Sigmoid colon (tissue), 7 donors: Measurements from ENCODE around the gene JMJD7. TPM values are rescaled to one million over a fixed set of nuclear protein-coding genes. Genes with fewer than 3 reads are reported as not detected.

Source experiments
- DNase-seq: peaks from one replicate; pipeline ENCODE4 v3.0.0-alpha.2; 2019
- H3K27ac ChIP-seq, 4 donors: fragments of 200-600 bp; sonication (generic); one replicate each; pipeline ENCODE4 v1.5.1; 2016 to 2019; ENCODE audit warnings: mild to moderate bottlenecking in 1 of 4
- H3K27me3 ChIP-seq, 3 donors: fragments of 200-600 bp; sonication (generic); one replicate each; pipeline ENCODE4 v1.5.1; 2019; ENCODE audit warnings: mild to moderate bottlenecking in 1 of 3
- H3K36me3 ChIP-seq, 4 donors: fragments of 200-600 bp; sonication (generic); one replicate each; pipeline ENCODE4 v1.5.1; 2016 to 2019
- H3K4me1 ChIP-seq, 4 donors: fragments of 200-600 bp; sonication (generic); one replicate each; pipeline ENCODE4 v1.5.1; 2017 to 2019
- H3K4me3 ChIP-seq, 4 donors: fragments of 200-600 bp; sonication (generic); one replicate each; pipeline ENCODE4 v1.5.1; 2017 to 2019; ENCODE audit warnings: mild to moderate bottlenecking in 2 of 4, moderate library complexity in 1 of 4
- H3K9me3 ChIP-seq, 4 donors: fragments of 200-600 bp in 3 of 4; sonication (generic) in 3 of 4; one replicate each; pipeline versions ENCODE4 v1.5.1 to v1.6.1; 2013 to 2019
- EP300 ChIP-seq, 4 donors: sonication (generic); formaldehyde crosslinking; IDR thresholded peaks; one replicate each; pipeline ENCODE4 v1.6.1; 2017; ENCODE audit warnings: antibody characterized with exemption in 4 of 4
- POLR2A ChIP-seq, 2 donors: fragments of 450-650 bp; IDR thresholded peaks; one replicate each; pipeline ENCODE4 v1.6.1; 2016; ENCODE audit warnings: antibody characterized with exemption in 2 of 2, mild to moderate bottlenecking in 2 of 2, moderate library complexity in 2 of 2
- POLR2AphosphoS5 ChIP-seq, 4 donors: sonication (generic); formaldehyde crosslinking; IDR thresholded peaks; one replicate each; pipeline ENCODE4 v1.6.1; 2017; ENCODE audit warnings: antibody characterized with exemption in 4 of 4
- WGBS, 2 donors: extraction: QIAGEN DNeasy Blood & Tissue Kit; methylation state at CpG; one replicate each; pipeline ENCODE4 v1.1.7; 2013; 5-methylcytosine and 5-hydroxymethylcytosine counted together
- intact Hi-C: fragments of 100-400 bp; cut with DNase I; formaldehyde crosslinking; loops from one replicate; pipeline ENCODE4 v1.15.1; 2023
- polyA plus RNA-seq, 3 donors: library from polyadenylated mRNA; stranded (reverse); fragments of 200-250 nt; gene quantifications; one replicate each; pipeline ENCODE4 v1.2.3, GENCODE V29; 2013
- total RNA-seq, 4 donors: library from RNA; depleted of rRNA; stranded (reverse); fragments of >200 nt; gene quantifications; one replicate each; pipeline ENCODE4 v1.1.0, GENCODE V29; 2016
- TF ChIP-seq, protein P1 (sequence below), 4 experiments: fragments of 450-650 bp in 3 of 4; fragments of 200-600 bp in 1 of 4; IDR thresholded peaks; one replicate each; pipeline ENCODE4 v1.5.1; 2016 to 2019; ENCODE audit warnings: antibody characterized with exemption in 4 of 4, mild to moderate bottlenecking in 3 of 4, moderate library complexity in 2 of 4
- donor health status: healthy with polysubstance abuse.
- donor health status: Bipolar disorder and iron deficiency.
- donor health status: healthy.

JMJD7 gene
- total and polyA plus RNA-seq, 7 donors = 9.5 to 14.0 (median 10.7) TPM

DNA sequence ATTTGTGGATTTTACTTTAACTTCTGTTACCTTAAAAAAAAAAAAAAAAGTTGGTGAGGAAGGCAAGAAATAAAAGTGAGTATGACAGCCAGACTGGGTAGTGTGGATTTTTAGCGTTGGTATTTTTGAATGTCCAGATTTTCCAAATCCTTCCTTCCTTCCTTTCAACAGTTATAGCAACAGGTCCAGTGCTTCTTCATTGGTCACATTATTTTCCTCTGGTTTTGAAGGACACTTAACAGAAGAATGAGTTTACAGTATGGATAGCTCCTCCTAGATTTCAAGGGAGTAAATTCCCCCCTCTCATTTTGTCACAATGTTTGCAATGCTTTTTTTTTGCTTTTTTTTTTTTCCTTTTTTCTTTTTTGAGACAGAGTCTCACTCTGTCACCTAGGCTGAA lies 47.2 kb upstream of the JMJD7 start:
- Histone ChIP-seq H3K4me1 (peaks cover 0 to 52% (median 42%) of the 10 kb centered on the region in 4 donors), H3K27me3 (no peaks in the 10 kb centered on the region), H3K4me3 (no peak overlapping the region), H3K36me3 (no peaks in the 10 kb centered on the region), H3K27ac (peak overlapping the region in 3 of 4 donors; percentile 58 to 74 (median 63)), H3K9me3 (no peaks in the 10 kb centered on the region)
- 24 to 56% methylated on average over 1 of the region's 1 CpG for WGBS, 2 donors
- TF ChIP-seq, protein P1, sequence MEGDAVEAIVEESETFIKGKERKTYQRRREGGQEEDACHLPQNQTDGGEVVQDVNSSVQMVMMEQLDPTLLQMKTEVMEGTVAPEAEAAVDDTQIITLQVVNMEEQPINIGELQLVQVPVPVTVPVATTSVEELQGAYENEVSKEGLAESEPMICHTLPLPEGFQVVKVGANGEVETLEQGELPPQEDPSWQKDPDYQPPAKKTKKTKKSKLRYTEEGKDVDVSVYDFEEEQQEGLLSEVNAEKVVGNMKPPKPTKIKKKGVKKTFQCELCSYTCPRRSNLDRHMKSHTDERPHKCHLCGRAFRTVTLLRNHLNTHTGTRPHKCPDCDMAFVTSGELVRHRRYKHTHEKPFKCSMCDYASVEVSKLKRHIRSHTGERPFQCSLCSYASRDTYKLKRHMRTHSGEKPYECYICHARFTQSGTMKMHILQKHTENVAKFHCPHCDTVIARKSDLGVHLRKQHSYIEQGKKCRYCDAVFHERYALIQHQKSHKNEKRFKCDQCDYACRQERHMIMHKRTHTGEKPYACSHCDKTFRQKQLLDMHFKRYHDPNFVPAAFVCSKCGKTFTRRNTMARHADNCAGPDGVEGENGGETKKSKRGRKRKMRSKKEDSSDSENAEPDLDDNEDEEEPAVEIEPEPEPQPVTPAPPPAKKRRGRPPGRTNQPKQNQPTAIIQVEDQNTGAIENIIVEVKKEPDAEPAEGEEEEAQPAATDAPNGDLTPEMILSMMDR (IDR thresholded peaks at IDR 0.05) = no peak
- no peak for TF ChIP-seq EP300 (IDR thresholded peaks at IDR 0.05)
- TF ChIP-seq POLR2AphosphoS5 (IDR thresholded peaks at IDR 0.05) = no peak
- no peak for DNase-seq
- intact Hi-C loops = no loop called here

GRCh38 chr15:41782371-41783282 lies 45.3 kb upstream of the JMJD7 start:
- H3K36me3 ChIP-seq = no peaks in the 10 kb centered on the region
- H3K4me1 ChIP-seq = peaks cover 0 to 33% (median 24%) of the 10 kb centered on the region in 4 donors
- H3K27ac ChIP-seq = no peak overlapping the region
- WGBS, 2 donors = 75 to 95% methylated on average over 5 of the region's 5 CpGs
- no peak for TF ChIP-seq EP300 (IDR thresholded peaks at IDR 0.05)
- no peak for TF ChIP-seq POLR2AphosphoS5 (IDR thresholded peaks at IDR 0.05)
- TF ChIP-seq, protein P1 (IDR thresholded peaks at IDR 0.05) = no peak
- TF ChIP-seq POLR2A (IDR thresholded peaks at IDR 0.05) = no peak
- no peak for DNase-seq
- H3K9me3 ChIP-seq = no peaks in the 10 kb centered on the region
- no peak overlapping the region for H3K4me3 ChIP-seq
- H3K27me3 ChIP-seq = no peaks in the 10 kb centered on the region
- intact Hi-C loops = no loop called here

DNA sequence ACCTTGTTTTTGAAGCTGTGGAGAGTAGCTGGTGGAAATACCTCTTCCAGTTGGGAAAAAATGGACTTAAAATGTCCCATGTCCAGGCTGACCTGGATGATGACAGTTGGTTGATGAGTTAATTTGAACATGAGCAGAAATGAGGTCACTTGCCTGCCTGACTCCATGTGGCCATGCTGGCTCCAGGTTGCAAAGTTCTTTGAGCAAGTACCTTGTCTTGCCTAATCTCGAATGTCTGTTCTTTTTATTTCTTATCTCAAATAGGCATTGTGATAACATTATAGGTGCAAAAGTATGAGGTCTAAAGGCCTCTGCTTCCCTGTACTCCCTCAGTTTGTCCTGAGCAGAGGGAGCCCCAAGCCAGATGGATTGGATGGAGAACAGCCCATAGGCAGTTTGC lies 44.6 kb upstream of the JMJD7 start:
- intact Hi-C loops = no loop called here
- TF ChIP-seq POLR2A (IDR thresholded peaks at IDR 0.05) (no peak), EP300 (IDR thresholded peaks at IDR 0.05) (no peak), POLR2AphosphoS5 (IDR thresholded peaks at IDR 0.05) (no peak)
- TF ChIP-seq, protein P1 (IDR thresholded peaks at IDR 0.05) = no peak
- no peak for DNase-seq

DNA sequence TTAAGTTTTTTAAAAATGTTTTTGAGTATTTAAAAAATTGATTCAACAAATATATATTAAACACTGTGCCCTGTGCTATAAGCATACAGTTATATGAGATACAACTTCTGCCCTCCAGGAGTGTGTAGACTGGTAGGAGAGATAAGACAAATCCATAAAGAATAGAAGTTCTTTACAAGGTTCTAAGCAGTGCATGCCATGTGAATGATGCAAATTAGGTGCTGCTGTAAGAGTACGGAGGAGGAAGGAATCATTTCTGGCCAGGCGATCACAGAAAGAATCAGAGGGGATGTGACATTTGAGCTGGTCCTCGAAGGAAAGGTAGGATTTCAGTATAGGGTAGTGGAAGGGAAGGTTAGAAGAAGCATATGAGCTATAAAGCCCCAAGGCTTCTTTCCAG lies 39.6 kb upstream of the JMJD7 start:
- no peak overlapping the region for H3K4me3 ChIP-seq
- no peaks in the 10 kb centered on the region for H3K9me3 ChIP-seq
- DNase-seq = no peak
- peaks cover 0 to 42% (median 37%) of the 10 kb centered on the region in 4 donors for H3K4me1 ChIP-seq
- TF ChIP-seq EP300 (IDR thresholded peaks at IDR 0.05) (no peak), POLR2AphosphoS5 (IDR thresholded peaks at IDR 0.05) (no peak), POLR2A (IDR thresholded peaks at IDR 0.05) (no peak)
- TF ChIP-seq, protein P1 (IDR thresholded peaks at IDR 0.05) = no peak
- intact Hi-C loops = no loop called here
- 68 to 86% methylated on average over 3 of the region's 3 CpGs for WGBS, 2 donors
- no peak overlapping the region for H3K27ac ChIP-seq
- no peaks in the 10 kb centered on the region for H3K27me3 ChIP-seq
- H3K36me3 ChIP-seq = no peaks in the 10 kb centered on the region

More for the DNA sequence above, 44.6 kb upstream of the JMJD7 start:
- no peak overlapping the region for H3K4me3 ChIP-seq
- WGBS, 2 donors = 67 to 88% methylated on average over 1 of the region's 1 CpG
- no peaks in the 10 kb centered on the region for H3K36me3 ChIP-seq
- H3K27ac ChIP-seq = no peak overlapping the region
- no peaks in the 10 kb centered on the region for H3K9me3 ChIP-seq
- no peaks in the 10 kb centered on the region for H3K27me3 ChIP-seq
- H3K4me1 ChIP-seq = peaks cover 0 to 31% (median 21%) of the 10 kb centered on the region in 4 donors
